ENCODE measurements around the gene E2F1. TPM values are rescaled to one million over a fixed set of nuclear protein-coding genes. Genes with fewer than 3 reads are reported as not detected.

E2F1 gene
- total and polyA plus RNA-seq, 2 donors (not counting 1 experiment from before 2014, with no cell fraction given), result 2.4 to 2.7 TPM

DNA sequence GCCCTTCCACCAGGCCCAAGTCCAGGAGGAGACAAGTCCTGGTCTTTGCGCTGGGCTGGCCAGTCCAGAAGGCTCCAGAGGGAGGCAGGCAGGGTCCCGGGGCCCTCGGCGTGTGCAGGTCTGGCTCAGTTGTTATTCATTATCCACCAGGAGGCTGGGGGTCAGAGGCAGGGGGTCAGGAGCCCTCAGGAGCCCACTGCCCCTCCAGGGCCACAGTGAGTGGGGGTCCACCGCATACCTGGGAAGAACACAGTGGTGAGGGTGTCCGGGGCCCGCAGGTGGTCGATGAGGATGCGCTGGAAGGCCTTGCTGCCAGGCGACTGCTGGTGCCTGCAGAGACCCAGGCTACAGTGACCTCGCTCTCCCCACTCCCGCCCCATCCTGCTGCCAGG is 28.5 kb downstream of the E2F1 start:
- Histone ChIP-seq H3K9ac (ENCODE audit: low read length) (no peak overlapping the region), H2AFZ (ENCODE audit: insufficient read depth, low read depth, low read length, poor library complexity, severe bottlenecking) (no peak overlapping the region), H3K4me2 (replicated peaks; ENCODE audit: low read depth, low read length, poor library complexity, severe bottlenecking) (no peak overlapping the region), H3K27me3 (replicated peaks in 1 of 4; ENCODE audit: control extremely low read depth in 1 of 4, control insufficient read depth in 3 of 4, insufficient read depth in 4 of 4, low read length in 3 of 4) (no peaks in the 10 kb centered on the region), H4K20me1 (ENCODE audit: control insufficient read depth, insufficient read depth, low read length, poor library complexity, severe bottlenecking) (no peaks in the 10 kb centered on the region), H3K4me3 (ENCODE audit: control extremely low read depth in 1 of 5, extremely low read depth in 1 of 5, insufficient read depth in 1 of 5, low read depth in 2 of 5, low read length in 4 of 5) (no peak overlapping the region), H3K27ac (ENCODE audit: low read length in 2 of 2) (no peak overlapping the region), H3K79me2 (ENCODE audit: control insufficient read depth, insufficient read depth, low read length) (peaks cover 1% of the 10 kb centered on the region), H3K36me3 (replicated peaks in 1 of 2; ENCODE audit: control extremely low read depth in 1 of 2, control insufficient read depth in 1 of 2, extremely low read depth in 1 of 2, insufficient read depth in 2 of 2, low read length in 1 of 2) (no peaks in the 10 kb centered on the region), H3K9me3 (ENCODE audit: control extremely low read depth in 1 of 3, control insufficient read depth in 2 of 3, insufficient read depth in 1 of 3, low read length in 2 of 3) (no peaks in the 10 kb centered on the region), H3K4me1 (ENCODE audit: control insufficient read depth in 2 of 2, insufficient read depth in 2 of 2, low read length in 2 of 2) (peaks cover under 1 to 11% of the 10 kb centered on the region in 2 donors)
- Mint-ChIP-seq H3K9me3 (ENCODE audit: insufficient read depth) (no peaks in the 10 kb centered on the region), H3K27me3 (no peaks in the 10 kb centered on the region), H3K27ac (no peak overlapping the region), H3K4me3 (no peak overlapping the region), H3K4me1 (peaks cover 5% of the 10 kb centered on the region)
- ChIA-PET POLR2A (no interaction called here), CTCF (no interaction called here)
- no peak for ATAC-seq (ENCODE audit: low read depth)
- DNase-seq, result no peak
- intact Hi-C loops (cut with micrococcal nuclease), result no loop called here
- no peak for TF ChIP-seq EZH2 (IDR thresholded peaks at IDR 0.05; ENCODE audit: borderline replicate concordance, insufficient read depth, low read depth, low read length, poor library complexity, severe bottlenecking)
- TF ChIP-seq, protein P1, sequence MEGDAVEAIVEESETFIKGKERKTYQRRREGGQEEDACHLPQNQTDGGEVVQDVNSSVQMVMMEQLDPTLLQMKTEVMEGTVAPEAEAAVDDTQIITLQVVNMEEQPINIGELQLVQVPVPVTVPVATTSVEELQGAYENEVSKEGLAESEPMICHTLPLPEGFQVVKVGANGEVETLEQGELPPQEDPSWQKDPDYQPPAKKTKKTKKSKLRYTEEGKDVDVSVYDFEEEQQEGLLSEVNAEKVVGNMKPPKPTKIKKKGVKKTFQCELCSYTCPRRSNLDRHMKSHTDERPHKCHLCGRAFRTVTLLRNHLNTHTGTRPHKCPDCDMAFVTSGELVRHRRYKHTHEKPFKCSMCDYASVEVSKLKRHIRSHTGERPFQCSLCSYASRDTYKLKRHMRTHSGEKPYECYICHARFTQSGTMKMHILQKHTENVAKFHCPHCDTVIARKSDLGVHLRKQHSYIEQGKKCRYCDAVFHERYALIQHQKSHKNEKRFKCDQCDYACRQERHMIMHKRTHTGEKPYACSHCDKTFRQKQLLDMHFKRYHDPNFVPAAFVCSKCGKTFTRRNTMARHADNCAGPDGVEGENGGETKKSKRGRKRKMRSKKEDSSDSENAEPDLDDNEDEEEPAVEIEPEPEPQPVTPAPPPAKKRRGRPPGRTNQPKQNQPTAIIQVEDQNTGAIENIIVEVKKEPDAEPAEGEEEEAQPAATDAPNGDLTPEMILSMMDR (IDR thresholded peaks at IDR 0.05), result no peak
- WGBS (ENCODE audit: insufficient coverage), result 100% methylated on average over 11 of the region's 12 CpGs

DNA sequence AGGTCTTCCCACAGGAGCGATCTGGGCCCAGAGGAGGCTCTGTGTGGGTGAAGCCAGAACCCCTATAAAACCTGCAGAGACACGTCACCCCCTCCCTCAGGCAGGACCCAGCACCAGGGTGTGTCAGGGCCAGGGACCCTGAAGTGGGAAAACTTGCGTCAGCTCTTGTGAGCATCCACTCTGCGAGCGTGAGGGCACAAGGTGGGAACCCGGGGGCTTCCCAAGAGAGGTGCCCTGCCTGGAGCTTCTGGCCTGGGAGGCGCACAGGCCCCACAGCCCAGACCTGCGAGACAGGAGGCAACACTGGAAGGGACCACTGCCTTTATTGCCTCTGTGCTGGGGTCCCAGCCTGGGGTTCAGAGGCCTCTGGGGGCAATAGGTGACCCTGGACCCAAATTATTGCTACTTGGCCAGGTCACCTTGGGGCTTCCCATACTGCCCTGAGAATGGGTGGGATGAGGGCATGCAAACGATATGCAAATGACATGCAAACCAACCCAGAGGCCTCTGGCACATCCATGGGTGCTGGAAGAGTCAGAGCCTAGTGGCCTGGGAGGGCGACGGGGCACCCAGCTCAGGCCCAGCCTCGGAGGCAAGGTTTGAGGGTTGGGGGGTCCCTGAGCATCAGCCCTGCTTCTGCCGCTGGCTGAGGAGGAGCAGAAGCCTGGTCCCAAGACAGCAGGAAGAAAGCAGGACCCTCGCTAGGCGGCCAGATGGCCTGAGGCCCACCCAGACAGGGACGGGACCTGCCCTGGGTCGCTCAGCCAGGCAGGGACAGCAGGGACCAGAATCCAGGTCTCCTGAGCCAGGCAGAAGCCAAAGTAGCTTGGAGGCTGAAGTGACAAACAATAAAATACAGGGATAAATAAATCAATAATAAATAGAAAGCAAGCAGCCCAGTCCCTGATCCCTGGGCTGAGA is 29.1 kb downstream of the E2F1 start:
- intact Hi-C loops (cut with micrococcal nuclease), result no loop called here
- Histone ChIP-seq H3K4me1 (ENCODE audit: control insufficient read depth in 2 of 2, insufficient read depth in 2 of 2, low read length in 2 of 2) (peaks cover 0 to 9% of the 10 kb centered on the region in 2 donors), H3K79me2 (ENCODE audit: control insufficient read depth, insufficient read depth, low read length) (no peaks in the 10 kb centered on the region), H3K4me2 (replicated peaks; ENCODE audit: low read depth, low read length, poor library complexity, severe bottlenecking) (no peak overlapping the region), H3K27me3 (replicated peaks in 1 of 4; ENCODE audit: control extremely low read depth in 1 of 4, control insufficient read depth in 3 of 4, insufficient read depth in 4 of 4, low read length in 3 of 4) (no peaks in the 10 kb centered on the region), H3K36me3 (replicated peaks in 1 of 2; ENCODE audit: control extremely low read depth in 1 of 2, control insufficient read depth in 1 of 2, extremely low read depth in 1 of 2, insufficient read depth in 2 of 2, low read length in 1 of 2) (no peaks in the 10 kb centered on the region), H3K9ac (ENCODE audit: low read length) (no peak overlapping the region), H3K4me3 (ENCODE audit: control extremely low read depth in 1 of 5, extremely low read depth in 1 of 5, insufficient read depth in 1 of 5, low read depth in 2 of 5, low read length in 4 of 5) (no peak overlapping the region), H3K9me3 (ENCODE audit: control extremely low read depth in 1 of 3, control insufficient read depth in 2 of 3, insufficient read depth in 1 of 3, low read length in 2 of 3) (no peaks in the 10 kb centered on the region), H4K20me1 (ENCODE audit: control insufficient read depth, insufficient read depth, low read length, poor library complexity, severe bottlenecking) (no peaks in the 10 kb centered on the region), H3K27ac (ENCODE audit: low read length in 2 of 2) (no peak overlapping the region), H2AFZ (ENCODE audit: insufficient read depth, low read depth, low read length, poor library complexity, severe bottlenecking) (no peak overlapping the region)
- Mint-ChIP-seq H3K4me3 (no peak overlapping the region), H3K27ac (no peak overlapping the region), H3K9me3 (ENCODE audit: insufficient read depth) (no peaks in the 10 kb centered on the region), H3K27me3 (no peaks in the 10 kb centered on the region), H3K4me1 (peaks cover 5% of the 10 kb centered on the region)
- no peak for ATAC-seq (ENCODE audit: low read depth)
- DNase-seq, result no peak
- ChIA-PET POLR2A (no interaction called here), CTCF (no interaction called here)
- 98% methylated on average over 16 of the region's 17 CpGs for WGBS (ENCODE audit: insufficient coverage)
- no peak for TF ChIP-seq EZH2 (IDR thresholded peaks at IDR 0.05; ENCODE audit: borderline replicate concordance, insufficient read depth, low read depth, low read length, poor library complexity, severe bottlenecking)
- TF ChIP-seq, protein P1 (IDR thresholded peaks at IDR 0.05), result no peak

Data from B cell (primary cell).